GM19193 (cell line): ENCODE data around the gene TMEM151A.
A peak's percentile ranks its signal among the peaks of the same experiment; 100 is the strongest.

ENCODE experiments used
- POLR2A ChIP-seq: IDR thresholded peaks from 4 replicates; pipeline ENCODE4 v1.6.1; 2011; ENCODE audit not compliant: insufficient read depth, insufficient read length; ENCODE audit errors: extremely low read depth

The TMEM151A gene

DNA sequence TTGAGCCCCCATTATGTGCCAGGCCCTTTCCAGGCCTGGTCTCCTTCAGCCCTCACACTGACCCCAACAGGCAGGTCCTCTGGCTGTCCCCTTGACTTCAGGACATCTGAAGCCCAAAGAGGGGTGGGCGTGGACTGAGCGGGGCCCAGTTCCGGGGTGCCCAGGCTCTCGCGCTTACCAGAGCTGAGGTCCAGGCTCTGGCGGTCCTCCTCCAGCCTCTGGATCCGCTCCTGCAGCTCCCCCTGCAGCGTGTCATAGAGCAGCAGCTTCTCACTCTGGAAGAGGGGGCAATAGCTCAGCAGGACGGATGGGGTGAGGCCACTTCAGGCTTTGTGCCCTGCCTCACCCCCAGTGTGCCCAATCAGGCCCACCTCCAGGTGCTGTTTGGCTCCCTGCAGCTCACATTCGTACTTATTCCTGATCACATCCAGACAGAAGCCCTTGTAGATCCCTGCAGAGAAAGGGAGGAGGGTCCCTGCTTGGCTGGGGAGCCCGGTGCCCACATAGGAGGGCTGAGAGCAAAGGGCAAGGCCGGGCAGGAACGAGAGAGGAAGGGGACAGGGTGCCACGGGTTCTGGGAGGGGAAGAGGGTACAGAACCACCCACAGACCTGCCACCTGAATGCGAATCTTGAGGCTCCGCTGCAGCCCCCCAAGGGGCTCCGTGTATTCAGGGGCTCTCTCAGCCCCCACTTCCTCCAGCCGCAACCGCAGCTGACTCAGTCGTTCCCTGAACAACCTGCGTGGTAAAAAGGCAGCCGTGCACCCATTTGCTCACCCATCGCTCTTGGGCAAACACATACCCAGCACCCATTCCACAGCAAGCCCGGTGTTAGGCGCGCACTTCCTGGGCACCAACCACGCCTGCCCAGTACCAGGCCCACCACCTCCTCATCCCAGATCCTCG is 49.2 kb downstream of the TMEM151A start:
- no peak for TF ChIP-seq POLR2A

DNA sequence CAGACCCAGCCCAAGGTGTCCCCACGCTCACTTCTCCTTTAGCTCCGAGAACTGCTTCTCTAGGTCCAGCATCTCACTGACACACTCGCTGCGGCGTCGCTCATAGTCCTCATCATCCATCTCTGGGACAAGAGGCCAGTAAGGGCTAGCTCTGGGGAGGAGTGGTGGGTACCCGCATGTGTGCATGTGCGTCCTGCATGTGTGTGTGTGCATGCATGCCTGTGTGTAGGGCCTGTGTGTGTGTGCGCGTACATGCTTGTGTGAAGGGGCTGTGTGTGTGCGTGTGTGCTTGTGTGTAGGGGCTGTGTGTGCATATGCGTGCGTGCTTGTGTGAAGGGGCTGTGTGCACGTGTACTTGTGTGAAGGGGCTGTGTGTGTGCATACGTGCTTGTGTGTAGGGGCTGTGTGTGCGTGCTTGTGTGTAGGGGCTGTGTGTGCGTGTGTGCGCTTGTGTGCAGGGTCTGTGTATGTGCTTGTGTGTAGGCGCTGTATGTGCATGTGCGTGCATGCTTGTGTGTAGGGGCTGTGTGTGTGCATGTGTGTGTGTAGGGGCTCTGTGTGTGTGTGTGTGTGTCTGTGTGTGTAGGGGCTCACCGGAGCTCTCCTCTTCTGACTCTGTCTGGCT is 49.9 kb downstream of the TMEM151A start:
- TF ChIP-seq POLR2A, result no peak

DNA sequence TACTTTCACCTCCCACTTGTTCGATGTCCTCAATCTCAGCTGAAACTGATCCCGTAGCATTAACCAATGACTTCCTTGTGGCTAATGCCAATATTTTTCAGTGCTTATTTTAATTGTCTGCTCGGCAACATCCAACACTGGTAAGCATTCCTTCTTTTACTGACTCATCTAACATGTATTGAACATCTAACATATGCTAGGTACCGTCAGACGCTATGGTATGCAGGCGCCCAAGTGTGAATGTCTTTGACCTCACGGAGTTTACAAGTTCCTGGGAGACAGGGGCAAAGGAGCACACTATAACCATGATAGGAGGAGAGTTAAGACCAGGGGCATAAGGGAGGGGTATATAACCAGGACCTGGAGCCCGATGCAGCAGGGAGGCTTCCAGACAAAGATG is 51.5 kb downstream of the TMEM151A start:
- TF ChIP-seq POLR2A, result no peak

DNA sequence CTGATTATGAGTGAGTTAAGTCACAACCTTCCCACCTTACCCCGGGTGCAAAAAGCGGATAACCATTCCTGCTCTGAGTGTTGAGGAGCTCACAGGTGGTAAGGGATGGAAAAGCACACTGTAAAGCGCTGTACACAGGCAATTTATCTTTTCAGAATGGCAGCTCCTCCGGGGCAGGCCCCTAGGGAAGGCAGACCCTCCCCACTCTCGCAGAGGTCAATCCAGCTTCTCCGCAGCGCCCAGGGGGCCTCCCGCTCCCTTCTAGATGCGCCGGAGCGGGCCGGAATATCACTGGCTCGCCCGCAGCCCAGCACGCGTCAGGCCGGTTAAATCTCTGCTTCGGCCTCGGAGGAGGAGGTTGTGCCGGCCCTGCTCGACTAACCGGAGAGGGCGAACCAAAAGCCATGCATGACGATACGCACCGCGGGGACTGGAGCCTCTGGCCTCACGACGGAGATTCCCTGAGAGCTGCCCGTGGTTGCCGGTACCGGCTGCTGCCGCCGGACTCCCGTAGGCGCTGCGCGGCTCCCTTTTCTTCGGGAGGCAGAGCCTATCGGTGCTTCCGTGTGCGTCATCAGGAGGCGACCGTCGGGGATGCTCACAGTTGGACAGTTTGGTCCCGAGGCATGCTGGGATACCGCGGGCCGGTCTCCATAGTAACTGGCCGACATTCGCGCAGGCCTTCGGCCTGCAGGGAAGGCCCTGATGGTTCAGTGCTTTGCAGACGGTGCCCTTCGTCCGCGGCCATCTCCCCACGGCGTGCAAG is 53.0 kb downstream of the TMEM151A start, which contains the start of gene BRMS1:
BRMS1 (minus strand) TSS at position 555 of the 766 bp plus-strand sequence. CDS start 2,870 bp downstream, outside the sequence.
- peak; percentile 96 for TF ChIP-seq POLR2A

DNA sequence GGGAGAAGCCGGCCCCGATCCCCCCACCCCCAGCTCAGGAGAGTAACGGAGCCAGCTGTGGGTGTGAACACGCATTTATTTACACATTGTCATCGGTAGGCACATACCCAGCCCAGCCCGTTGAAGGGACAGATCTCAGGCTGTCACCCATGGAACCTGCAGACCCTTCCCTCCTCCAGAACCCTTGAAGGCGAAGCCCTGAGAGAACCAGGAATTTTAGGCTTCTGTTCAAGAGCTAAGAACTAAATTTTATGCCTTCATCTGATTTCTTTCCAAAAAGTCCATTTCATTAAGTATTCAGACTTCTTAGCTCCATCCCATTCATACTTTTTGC is 53.6 kb downstream of the TMEM151A start:
- no peak for TF ChIP-seq POLR2A
